BJ (cell line): Measurements from ENCODE around the gene CHRNA9. TPM values are rescaled to one million over a fixed set of nuclear protein-coding genes. Genes with fewer than 3 reads are reported as not detected.

ENCODE experiments used
- CTCF ChIA-PET: fragments of 350-600 bp; formaldehyde crosslinking; extraction: SDS; loops from one replicate; lab custom pipeline; 2021; ENCODE audit warnings: antibody characterized with exemption, inconsistent platforms; lab: Yijun Ruan, JAX
- POLR2A ChIA-PET: fragments of 300-600 bp; sonication (Branson Sonifier 250); formaldehyde crosslinking; extraction: SDS; loops from one replicate; lab custom pipeline; 2021; ENCODE audit warnings: antibody characterized with exemption; lab: Charles Lee
- DNase-seq: peaks from one replicate; pipeline ENCODE4 v3.0.0-alpha.2; 2011; ENCODE audit warnings: low read depth
- H3K27me3 ChIP-seq: 2 replicates; pipeline ENCODE4 v1.6.0; 2011; ENCODE audit warnings: low read length; ENCODE audit not compliant: control insufficient read depth, insufficient read depth
- H3K36me3 ChIP-seq: 2 replicates; pipeline ENCODE4 v1.5.1; 2011; ENCODE audit warnings: low read length; ENCODE audit not compliant: control insufficient read depth, insufficient read depth
- H3K4me3 ChIP-seq: 2 replicates; pipeline ENCODE4 v1.5.1; 2011; ENCODE audit warnings: low read depth, mild to moderate bottlenecking, control low read depth, low read length
- polyA plus RNA-seq: library from polyadenylated mRNA; depleted of rRNA; stranded (reverse); fragments of >200 nt; gene quantifications from 2 replicates; pipeline ENCODE4 v1.2.3, GENCODE V29; 2011
- TF ChIP-seq, protein P1 (sequence below): IDR thresholded peaks from 2 replicates; pipeline ENCODE4 v1.5.1; 2011; ENCODE audit warnings: low read depth, mild to moderate bottlenecking, control low read depth, inconsistent platforms, low read length, moderate library complexity; ENCODE audit not compliant: insufficient read depth

Gene CHRNA9
- polyA plus RNA-seq, 1 experiment, result 0.12 TPM

DNA sequence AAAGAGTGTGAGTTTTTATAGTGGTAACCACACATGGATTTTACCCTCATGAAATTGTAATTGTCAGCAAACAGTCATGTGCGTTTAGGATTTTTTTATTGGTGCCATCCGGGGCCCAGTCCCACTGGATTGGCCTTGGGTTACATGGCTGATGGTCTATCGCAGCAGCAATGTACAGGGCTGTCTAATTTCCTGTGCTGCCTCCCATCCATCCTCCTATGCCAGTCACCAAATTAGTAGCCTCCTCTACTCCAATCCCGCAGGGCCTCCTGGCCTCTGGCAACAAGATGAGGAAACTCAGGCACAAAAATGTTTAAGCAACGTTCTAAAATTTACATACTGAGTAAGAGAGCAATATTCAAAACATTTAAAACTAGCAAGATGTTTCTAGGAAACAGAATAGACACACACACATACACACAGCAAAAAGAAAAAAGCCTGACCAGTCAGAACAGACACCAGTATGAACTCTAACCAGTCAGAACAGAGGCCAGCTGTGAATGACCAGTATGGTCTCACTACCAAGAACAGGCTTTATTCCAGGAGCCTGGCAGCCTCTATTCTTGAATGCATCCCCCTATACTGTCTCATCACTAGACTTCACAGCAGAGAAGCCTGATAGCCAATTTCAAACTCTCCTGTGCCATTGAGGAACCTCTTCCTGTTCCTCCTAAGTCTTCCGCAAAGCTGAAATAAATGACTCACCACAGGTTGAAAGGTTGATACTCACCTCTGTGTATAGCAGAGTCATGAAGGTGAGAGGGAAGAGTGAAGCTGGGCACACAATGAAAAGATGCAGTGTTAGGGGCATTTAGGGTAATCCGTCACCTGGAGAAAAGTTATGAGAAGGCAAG lies 42.6 kb downstream of the CHRNA9 start:
- H3K27me3 ChIP-seq, result no peaks in the 10 kb centered on the region; the same call in 1 of the 2 replicates
- TF ChIP-seq, protein P1, sequence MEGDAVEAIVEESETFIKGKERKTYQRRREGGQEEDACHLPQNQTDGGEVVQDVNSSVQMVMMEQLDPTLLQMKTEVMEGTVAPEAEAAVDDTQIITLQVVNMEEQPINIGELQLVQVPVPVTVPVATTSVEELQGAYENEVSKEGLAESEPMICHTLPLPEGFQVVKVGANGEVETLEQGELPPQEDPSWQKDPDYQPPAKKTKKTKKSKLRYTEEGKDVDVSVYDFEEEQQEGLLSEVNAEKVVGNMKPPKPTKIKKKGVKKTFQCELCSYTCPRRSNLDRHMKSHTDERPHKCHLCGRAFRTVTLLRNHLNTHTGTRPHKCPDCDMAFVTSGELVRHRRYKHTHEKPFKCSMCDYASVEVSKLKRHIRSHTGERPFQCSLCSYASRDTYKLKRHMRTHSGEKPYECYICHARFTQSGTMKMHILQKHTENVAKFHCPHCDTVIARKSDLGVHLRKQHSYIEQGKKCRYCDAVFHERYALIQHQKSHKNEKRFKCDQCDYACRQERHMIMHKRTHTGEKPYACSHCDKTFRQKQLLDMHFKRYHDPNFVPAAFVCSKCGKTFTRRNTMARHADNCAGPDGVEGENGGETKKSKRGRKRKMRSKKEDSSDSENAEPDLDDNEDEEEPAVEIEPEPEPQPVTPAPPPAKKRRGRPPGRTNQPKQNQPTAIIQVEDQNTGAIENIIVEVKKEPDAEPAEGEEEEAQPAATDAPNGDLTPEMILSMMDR, result no peak
- H3K4me3 ChIP-seq, result no peak overlapping the region
- ChIA-PET POLR2A (no interaction called here), CTCF (no interaction called here)
- no peaks in the 10 kb centered on the region for H3K36me3 ChIP-seq
- DNase-seq, result no peak

DNA sequence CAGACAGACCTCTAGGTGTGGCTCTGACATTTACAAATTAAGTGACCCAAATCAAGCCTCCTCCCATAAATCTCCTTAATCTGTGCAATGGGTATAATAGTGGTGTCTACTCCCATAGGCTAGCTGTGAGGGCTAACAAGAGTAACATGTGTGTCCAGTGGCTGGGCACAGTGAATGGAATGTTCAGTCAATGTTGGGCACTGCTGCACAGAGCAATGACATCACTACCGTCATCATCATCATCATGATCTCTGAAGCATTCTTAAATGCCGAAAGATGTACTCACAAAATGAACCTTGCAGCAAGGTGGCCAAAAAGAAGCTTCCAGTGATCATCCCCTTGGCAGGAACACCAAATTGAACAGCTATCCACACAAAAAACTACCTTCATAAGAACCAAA lies 43.5 kb downstream of the CHRNA9 start:
- no peak for DNase-seq
- POLR2A ChIA-PET, result no interaction called here
- TF ChIP-seq, protein P1, result no peak
- H3K27me3 ChIP-seq, result no peaks in the 10 kb centered on the region; the same call in 1 of the 2 replicates
- no peaks in the 10 kb centered on the region for H3K36me3 ChIP-seq
- CTCF ChIA-PET, result interaction anchor here (0.6 to 0.7 kb wide), 2 partner anchors 10 to 61 kb away, joined by 3 read pairs; no protein-coding TSS in a partner anchor
- no peak overlapping the region for H3K4me3 ChIP-seq

DNA sequence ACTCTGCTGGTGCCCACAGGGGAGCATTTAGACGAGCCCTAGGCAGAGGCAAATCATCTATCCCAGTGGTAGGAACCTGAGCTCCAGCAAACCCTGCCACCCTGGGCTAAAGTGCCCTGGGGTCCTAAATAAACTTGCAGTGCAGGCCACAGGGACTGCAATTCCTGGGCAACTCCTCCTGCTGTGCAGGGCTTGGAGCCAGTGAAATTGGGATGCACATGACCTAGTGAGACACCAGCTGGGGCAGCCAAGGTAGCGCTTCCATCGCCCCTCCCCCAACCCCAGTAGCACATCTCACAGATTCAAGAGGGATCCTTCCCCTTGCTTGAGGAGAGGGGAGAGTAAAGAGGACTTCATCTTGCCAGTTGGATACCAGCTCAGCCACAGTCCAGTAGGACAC lies 44.1 kb downstream of the CHRNA9 start:
- H3K36me3 ChIP-seq, result no peaks in the 10 kb centered on the region
- no peak for DNase-seq
- TF ChIP-seq, protein P1, result no peak
- POLR2A ChIA-PET, result no interaction called here
- H3K4me3 ChIP-seq, result no peak overlapping the region
- CTCF ChIA-PET, result interaction anchor here (0.7 kb wide), 1 partner anchor 62 kb away, joined by 3 read pairs; no protein-coding TSS in a partner anchor
- H3K27me3 ChIP-seq, result no peaks in the 10 kb centered on the region; the same call in 1 of the 2 replicates

DNA sequence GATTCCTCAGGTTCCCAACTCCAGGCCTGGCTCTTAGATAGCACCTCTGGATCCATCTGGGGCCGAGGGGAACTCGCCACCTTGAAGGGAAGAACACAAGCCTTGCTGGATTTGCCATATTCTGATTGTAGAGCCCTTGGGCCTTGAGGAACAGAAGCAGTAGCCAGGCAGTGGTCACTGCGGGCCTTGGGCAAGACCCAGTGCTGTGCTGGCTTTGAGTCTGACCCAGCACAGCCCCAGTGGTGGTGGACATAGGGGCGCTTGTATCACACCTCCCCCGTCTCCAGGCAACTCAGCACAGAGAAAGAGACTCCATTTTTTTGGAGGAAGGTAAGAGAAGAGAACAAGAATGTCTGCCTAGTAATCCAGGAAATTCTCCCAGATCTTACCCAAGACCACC lies 45.5 kb downstream of the CHRNA9 start:
- Histone ChIP-seq H3K27me3 (no peaks in the 10 kb centered on the region; the same call in 1 of the 2 replicates), H3K4me3 (no peak overlapping the region), H3K36me3 (no peaks in the 10 kb centered on the region)
- POLR2A ChIA-PET, result no interaction called here
- CTCF ChIA-PET, result no interaction called here
- DNase-seq, result no peak
- TF ChIP-seq, protein P1, result no peak

DNA sequence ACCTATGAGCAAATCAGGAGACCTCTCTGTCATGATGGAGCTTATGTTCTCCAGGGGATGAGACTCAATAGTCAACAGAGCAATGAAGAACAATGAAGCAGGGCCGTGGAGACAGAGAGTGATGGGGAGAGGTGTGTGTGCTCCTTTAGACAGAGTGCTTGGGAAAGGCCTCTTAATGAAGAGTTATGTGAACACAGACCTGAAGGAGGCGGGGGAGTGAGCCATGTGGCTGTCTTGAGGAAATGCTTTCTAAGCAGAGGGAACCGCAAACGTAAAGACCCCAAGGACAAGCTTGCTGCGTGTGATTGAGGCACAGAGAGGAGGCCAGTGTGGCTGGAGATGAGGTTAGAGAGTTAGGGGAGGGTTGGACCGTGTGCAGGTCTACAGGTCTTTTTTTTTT lies 53.1 kb downstream of the CHRNA9 start:
- TF ChIP-seq, protein P1, result no peak
- no peaks in the 10 kb centered on the region for H3K36me3 ChIP-seq
- H3K4me3 ChIP-seq, result no peak overlapping the region
- POLR2A ChIA-PET, result no interaction called here
- peaks cover 2% of the 10 kb centered on the region; the same call in 1 of the 2 replicates for H3K27me3 ChIP-seq
- no peak for DNase-seq
- CTCF ChIA-PET, result interaction anchor here (0.6 kb wide), 1 partner anchor 10 kb away, joined by 3 read pairs; no protein-coding TSS in a partner anchor
